ENCODE measurements around the gene DEPP1. TPM values are rescaled to one million over a fixed set of nuclear protein-coding genes. Genes with fewer than 3 reads are reported as not detected.

DEPP1 gene
- total RNA-seq, 1 donor from 2014 or later: 11.1 TPM

DNA sequence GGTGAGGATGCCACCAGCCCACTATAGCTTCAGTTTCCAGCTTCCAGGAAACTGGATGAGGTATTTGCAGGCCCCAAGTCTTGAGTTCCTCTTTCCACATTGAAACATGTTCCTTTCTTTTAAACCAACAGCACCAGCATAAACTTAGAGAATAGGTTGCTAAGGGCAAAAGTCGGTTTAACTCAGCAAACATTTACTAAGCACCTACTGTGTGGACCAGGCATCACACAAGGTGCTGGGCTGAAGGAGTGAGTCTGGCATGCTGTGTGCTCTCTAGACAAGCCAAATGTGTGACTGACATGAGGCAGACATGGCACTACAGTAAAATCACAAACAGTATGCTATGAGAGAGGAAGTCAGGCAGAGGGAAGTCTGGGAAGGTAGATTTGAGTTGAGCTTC is 30.0 kb downstream of the DEPP1 start:
- DNase-seq (ENCODE audit: low spot score in 2 of 2, unreplicated experiment in 2 of 2): no peak
- H3K4me3 Mint-ChIP-seq: no peak overlapping the region
- TF ChIP-seq, protein P1, sequence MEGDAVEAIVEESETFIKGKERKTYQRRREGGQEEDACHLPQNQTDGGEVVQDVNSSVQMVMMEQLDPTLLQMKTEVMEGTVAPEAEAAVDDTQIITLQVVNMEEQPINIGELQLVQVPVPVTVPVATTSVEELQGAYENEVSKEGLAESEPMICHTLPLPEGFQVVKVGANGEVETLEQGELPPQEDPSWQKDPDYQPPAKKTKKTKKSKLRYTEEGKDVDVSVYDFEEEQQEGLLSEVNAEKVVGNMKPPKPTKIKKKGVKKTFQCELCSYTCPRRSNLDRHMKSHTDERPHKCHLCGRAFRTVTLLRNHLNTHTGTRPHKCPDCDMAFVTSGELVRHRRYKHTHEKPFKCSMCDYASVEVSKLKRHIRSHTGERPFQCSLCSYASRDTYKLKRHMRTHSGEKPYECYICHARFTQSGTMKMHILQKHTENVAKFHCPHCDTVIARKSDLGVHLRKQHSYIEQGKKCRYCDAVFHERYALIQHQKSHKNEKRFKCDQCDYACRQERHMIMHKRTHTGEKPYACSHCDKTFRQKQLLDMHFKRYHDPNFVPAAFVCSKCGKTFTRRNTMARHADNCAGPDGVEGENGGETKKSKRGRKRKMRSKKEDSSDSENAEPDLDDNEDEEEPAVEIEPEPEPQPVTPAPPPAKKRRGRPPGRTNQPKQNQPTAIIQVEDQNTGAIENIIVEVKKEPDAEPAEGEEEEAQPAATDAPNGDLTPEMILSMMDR (IDR thresholded peaks at IDR 0.05; ENCODE audit: unreplicated experiment): no peak

DNA sequence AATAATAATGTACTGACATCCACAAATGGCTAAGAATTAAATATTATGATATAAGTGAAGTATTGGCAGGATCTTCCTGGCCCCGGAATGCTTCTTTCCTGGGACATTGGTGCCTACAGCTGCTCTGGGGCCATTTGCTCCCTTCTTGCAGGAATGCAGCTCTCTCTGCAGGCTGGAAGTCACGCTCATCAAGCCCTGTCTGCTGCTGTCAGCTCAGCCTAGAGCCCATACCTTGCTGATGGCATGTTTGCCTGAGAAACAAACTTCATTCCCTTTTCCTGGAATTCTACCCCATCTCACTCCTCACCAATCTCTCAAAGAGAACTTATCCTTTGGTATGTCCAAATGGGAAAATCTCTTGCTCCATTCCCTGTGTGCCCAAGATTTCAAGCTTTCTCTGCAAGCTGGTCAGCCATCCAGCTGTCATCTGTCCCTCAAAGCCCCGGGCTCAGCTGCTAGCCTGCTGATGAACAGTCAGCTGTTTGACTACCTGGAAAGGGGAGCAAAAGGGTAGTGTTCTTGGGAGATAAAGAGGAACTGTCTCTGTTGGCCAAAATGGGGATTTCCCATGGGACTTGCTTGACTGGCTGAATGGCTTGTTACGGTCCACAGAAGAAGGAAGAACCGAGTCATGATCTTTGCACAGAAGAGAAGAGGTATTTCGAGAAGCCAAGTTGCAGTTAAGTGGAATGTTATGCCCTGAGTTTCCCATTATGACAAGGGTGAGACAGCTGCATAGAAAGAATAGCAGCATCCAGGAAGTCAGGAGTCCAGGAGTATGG is 31.0 kb downstream of the DEPP1 start:
- Mint-ChIP-seq H3K9me3 (peaks cover 28% of the 10 kb centered on the region), H3K4me1 (peaks cover 16% of the 10 kb centered on the region)
- DNase-seq (ENCODE audit: low spot score in 2 of 2, unreplicated experiment in 2 of 2): no peak

More for the DNA sequence above, 30.0 kb downstream of the DEPP1 start:
- H3K4me1 Mint-ChIP-seq: peaks cover 27% of the 10 kb centered on the region
- H3K27ac Mint-ChIP-seq: no peak overlapping the region
- H3K27me3 Mint-ChIP-seq (ENCODE audit: low read depth): no peaks in the 10 kb centered on the region
- peaks cover 9% of the 10 kb centered on the region for H3K36me3 Mint-ChIP-seq
- H3K9me3 Mint-ChIP-seq: peaks cover 21% of the 10 kb centered on the region

DNA sequence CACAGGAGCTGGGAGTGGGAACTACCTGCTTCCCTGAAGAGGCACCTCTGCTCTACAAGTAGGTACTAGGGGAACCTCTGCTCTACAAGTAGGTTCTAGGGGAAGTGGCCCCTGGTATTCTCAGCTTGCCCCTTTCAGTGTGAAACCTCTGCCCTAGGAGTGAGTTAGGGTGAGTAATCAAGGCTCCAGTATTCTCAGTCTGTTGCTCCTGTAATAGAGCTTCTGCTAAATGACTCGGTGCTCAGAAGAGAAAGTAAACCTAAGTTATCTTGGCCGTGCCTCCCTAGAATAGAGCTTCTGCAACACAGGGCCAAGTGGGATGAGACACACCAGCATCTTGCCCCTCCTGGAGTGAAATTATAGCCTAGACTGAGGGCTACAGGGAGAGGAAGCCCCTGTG is 32.4 kb downstream of the DEPP1 start:
- Mint-ChIP-seq H3K27me3 (ENCODE audit: low read depth) (no peaks in the 10 kb centered on the region), H3K4me3 (no peak overlapping the region), H3K9me3 (peaks cover 38% of the 10 kb centered on the region), H3K36me3 (peaks cover 12% of the 10 kb centered on the region), H3K4me1 (peaks cover 8% of the 10 kb centered on the region), H3K27ac (no peak overlapping the region)
- no peak for DNase-seq (ENCODE audit: low spot score in 2 of 2, unreplicated experiment in 2 of 2)
- TF ChIP-seq, protein P1 (IDR thresholded peaks at IDR 0.05; ENCODE audit: unreplicated experiment): no peak

More for the DNA sequence above, 31.0 kb downstream of the DEPP1 start:
- TF ChIP-seq, protein P1 (IDR thresholded peaks at IDR 0.05; ENCODE audit: unreplicated experiment): no peak
- Mint-ChIP-seq H3K4me3 (no peak overlapping the region), H3K36me3 (peaks cover 13% of the 10 kb centered on the region), H3K27me3 (ENCODE audit: low read depth) (no peaks in the 10 kb centered on the region), H3K27ac (no peak overlapping the region)

DNA sequence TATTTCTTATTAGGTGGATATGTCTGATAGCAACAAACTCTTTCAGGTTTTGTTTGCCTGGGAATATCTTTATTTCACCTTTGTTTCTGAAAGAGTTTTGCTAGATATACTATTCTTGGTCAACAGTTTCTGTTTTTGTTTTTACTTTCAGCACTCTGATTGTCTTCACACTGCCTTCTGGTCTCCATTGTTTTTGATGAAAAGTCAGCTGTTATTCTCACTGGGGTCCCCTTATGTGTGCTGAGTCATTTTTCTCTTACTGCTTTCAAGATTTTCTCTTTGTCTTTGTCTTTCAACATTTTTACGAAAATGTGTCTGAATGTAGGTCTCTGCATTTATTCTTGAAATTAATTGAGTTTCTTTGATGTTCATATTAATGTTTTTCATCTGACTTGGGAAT is 34.3 kb downstream of the DEPP1 start:
- peaks cover 11% of the 10 kb centered on the region for H3K36me3 Mint-ChIP-seq
- no peak for DNase-seq (ENCODE audit: low spot score in 2 of 2, unreplicated experiment in 2 of 2)
- no peak overlapping the region for H3K27ac Mint-ChIP-seq
- TF ChIP-seq, protein P1 (IDR thresholded peaks at IDR 0.05; ENCODE audit: unreplicated experiment): no peak
- H3K9me3 Mint-ChIP-seq: peaks cover 49% of the 10 kb centered on the region
- H3K4me3 Mint-ChIP-seq: no peak overlapping the region
- H3K27me3 Mint-ChIP-seq (ENCODE audit: low read depth): no peaks in the 10 kb centered on the region
- no peaks in the 10 kb centered on the region for H3K4me1 Mint-ChIP-seq

DNA sequence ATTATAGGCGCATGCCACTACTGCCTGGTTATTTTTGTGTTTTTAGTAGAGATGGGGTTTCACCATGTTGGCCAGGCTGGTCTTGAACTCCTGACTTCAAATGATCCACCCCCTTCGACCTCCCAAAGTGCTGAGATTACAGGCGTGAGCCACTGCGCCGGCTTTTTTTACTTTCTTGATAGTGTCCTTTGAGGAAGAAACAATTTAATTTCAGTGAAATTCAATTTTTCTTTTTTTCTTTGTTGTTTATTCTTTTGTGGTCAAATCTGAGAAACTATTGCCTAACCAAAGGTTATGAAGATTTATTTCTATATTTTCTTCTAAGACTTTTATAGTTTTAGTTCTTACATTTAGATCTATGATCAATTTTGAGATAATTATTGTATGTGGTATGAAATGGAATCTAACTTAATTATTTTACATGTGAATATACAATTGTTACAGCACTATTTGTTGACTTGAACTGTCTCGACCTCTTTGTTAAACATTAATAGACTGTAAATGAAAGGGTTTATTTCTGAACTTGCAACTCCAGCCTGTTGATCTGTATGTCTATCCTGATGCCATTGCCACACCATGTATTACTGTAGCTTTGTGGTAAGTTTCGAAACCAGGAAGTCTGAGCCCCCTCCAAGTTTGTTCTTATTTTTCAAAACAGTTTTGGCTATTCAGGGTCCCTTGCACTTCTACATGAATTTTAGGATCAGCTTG is 38.8 kb downstream of the DEPP1 start:
- Mint-ChIP-seq H3K27ac (no peak overlapping the region), H3K4me1 (peaks cover 4% of the 10 kb centered on the region)
- no peak for DNase-seq (ENCODE audit: low spot score in 2 of 2, unreplicated experiment in 2 of 2)

More for the DNA sequence above, 38.8 kb downstream of the DEPP1 start:
- TF ChIP-seq, protein P1 (IDR thresholded peaks at IDR 0.05; ENCODE audit: unreplicated experiment): no peak
- H3K4me3 Mint-ChIP-seq: no peak overlapping the region
- no peaks in the 10 kb centered on the region for H3K27me3 Mint-ChIP-seq (ENCODE audit: low read depth)
- H3K9me3 Mint-ChIP-seq: peaks cover 48% of the 10 kb centered on the region
- peaks cover 8% of the 10 kb centered on the region for H3K36me3 Mint-ChIP-seq
